DLD1 (cell line): ENCODE measurements around the gene ANGEL2.
"Not testable (repeated sequence)": the region's sequence is repeated elsewhere in the genome, so short reads cannot be mapped to it uniquely, and the experiment has no call there.

Experiments used
- in situ Hi-C: cut with HindIII; loops from 2 replicates; pipeline ENCODE4 v1.10.0; 2017; ENCODE audit warnings: low sequenced_read_pairs

Gene ANGEL2

DNA sequence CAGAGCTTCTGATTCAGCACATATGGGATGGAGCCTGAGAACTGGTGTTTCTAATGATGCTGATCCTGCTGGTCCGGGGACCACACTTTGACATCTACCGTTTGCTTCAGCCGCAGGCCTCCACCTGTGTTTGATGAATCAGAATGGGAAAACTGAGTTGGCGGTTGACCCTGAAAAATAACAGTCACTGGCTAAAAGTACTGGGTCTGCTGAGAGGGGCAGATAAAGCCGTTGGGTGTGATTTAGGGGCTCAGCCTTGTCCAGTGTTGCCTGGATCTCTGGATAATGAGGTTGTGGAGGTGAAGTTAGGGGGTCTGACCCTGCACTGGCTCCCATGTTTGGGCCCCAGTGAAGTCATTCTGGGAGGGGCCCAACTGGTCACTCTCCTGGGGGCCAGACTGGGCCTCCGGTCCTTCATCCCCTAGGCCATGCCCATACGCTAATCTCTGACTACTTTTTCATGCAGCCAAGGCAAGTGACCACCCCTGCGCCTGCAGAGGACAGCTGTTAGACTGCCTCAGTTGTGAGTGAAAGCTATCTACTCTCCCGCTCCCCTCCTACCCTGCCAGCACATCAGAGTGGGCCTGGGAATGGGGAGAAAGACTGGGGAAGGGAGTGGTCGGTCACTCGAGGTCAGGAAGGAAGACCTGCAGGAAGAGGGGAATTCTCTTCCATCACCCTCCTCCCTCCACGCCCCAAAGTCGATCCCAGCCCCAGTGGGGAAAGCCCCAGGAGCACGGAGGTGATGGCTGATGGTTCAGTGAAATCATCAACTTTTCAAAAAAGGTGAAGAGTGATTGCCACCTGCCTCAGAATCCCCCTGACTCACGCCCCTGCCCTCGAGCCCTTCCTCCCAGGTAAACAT lies 37.7 kb downstream of the ANGEL2 start:
- in situ Hi-C loops = loop anchor here (25.0 kb wide), 1 partner anchor 316 kb away; no protein-coding TSS in a partner anchor

DNA sequence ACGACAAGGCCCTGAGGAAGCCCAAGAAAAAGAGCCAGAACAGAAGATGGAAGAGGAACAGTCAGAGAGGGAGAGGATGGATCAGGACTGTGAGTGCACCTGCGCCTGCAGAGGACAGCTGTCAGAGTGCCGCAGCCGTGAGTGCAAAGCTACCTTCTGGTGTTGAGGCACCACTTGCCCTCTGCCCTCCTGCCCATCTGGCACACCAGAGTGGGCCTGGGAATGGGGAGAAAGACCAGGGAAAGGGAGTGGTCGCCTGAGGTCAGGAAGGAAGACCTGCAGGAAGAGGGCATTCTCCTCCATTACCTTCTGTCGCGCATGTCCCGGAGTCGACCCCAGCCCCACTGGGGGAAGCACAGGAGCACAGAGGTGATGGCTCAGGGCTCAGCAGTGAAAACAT lies 39.1 kb downstream of the ANGEL2 start:
- in situ Hi-C loops = loop anchor here (25.0 kb wide), 1 partner anchor 314 kb away; no protein-coding TSS in a partner anchor

DNA sequence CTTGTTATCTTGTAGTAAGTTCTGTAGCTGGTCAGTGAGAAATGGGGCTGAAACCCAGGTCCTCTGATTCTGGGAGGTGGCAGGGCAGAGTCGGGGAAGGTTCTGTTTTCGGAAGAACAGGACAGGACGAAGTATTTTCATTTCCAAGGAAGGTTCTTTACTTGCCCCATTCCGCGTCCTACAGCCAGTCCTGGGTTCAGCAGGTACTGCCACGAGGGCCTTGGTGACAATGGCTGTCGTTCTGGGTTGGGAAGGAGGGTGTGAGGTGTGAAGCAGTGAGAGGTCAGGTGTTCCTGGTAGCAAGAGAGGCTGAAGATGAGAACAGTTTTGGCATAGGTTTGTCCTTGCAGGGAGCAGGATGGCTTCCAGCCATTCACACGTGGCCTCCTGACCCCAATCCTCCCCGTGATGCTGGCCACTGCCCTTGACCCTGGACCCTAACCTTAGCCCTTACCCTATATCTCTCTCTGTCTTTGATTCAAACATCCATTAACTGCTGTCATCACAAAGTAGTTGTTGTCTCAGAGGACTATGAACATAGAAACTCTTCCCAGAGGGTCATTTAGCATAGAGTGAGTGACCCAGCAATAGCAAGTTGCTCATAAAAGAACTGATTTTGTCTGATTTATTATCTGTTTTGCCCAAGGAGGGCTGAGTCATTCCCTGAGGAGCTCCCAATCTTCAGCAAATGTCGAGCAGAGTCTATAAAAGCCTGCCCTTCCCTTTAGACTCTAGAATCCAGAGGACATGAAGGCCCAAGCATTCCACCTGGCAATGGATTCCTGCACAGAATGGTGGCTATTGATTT lies 40.4 kb downstream of the ANGEL2 start:
- in situ Hi-C loops = loop anchor here (25.0 kb wide), 1 partner anchor 313 kb away; no protein-coding TSS in a partner anchor

DNA sequence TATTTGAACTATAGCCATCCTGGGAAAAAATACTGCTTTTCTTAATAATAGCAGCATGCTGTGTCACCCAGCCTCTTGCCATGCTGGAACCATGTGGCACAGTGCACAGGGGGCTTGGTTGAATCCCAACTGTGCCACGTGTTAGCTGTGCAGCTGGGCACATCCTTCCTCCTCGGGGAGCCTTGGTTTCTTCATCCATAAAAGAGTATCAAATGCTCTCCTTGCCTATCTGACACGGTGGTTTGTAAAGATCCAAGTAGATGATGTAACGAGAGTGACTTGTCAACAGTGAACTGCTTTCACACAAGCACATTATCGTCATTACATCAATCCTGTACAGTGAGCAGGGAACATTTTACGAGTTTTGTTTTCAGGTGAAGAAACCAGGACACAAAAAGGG lies 41.0 kb downstream of the ANGEL2 start:
- in situ Hi-C loops = loop anchor here (25.0 kb wide), 1 partner anchor 312 kb away; no protein-coding TSS in a partner anchor

DNA sequence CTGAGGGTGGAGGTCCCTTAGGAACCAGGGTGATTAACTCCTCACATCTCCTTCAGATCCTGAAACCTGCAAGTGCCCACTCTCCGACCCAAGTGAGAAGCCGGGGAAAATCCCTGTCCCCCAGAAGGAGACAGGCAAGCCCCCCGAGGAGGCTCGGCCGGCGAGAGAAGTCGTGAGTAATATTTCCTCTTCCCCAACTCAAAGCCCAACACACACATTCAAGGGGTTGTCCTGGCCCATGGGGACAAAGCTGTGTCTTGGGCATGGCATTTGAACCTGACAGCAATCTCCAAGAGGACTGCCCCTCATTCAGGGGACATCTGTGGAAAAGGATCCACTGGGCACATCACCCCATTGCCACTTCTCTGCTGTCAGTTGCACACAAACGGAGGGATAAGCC lies 41.8 kb downstream of the ANGEL2 start:
- in situ Hi-C loops = no loop called here

DNA sequence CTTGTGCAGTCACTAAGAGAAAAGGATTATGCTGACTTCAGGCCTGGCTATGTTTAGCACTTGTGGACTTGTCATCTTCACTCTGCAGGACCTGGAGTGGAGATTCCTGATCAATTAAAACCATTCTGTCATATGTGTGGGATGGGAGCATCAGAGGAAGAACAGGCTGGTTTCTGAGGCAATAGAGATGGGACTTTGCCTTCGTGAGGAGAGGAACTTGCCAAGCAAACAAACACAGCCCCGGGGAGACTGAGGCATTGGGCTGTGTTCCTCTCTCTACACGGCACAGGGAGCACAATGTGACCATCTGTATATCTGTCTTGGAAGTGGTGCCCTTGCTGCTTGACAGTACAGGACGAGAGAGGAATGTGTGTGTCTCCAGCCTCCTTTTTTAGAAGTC lies 42.2 kb downstream of the ANGEL2 start:
- in situ Hi-C loops = no loop called here

DNA sequence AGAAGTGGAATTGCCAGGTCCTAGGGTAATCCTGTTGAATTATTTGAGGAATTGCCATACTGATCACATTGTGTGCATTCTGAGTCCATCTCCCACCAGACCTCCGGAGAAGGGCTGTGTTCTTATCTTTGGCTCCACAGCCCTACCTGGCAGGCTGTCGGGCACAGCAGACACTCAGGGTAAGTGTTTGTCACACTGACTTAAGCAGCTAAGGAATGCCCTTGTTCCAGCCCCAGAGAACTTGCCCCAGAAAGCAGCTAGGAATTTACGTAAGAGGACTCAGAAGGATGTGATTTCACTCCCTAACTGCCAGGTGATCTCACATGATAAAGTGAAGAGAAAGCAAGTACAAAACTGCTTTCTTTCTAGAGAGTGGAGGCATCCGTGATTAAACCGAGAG lies 44.4 kb downstream of the ANGEL2 start:
- in situ Hi-C loops = no loop called here

DNA sequence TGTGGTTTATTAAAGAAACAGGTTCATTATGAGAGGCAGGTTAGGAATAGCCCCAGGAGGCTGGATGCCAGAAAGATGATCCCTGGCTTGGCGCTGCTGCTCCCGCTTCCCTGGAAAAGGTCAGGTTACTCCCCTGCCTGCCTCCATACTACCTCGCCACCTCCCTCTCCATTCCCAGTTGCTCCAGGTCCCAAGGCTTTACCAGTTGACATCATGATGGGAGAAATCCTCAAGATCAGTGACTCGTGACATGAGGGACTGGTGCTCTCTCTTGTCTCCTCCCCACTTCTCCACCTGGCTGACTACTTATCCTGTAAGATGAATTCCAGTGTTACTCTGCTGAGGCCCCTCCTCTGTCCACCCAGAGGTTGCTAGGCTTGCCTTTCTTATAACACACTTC lies 45.6 kb downstream of the ANGEL2 start:
- in situ Hi-C loops = no loop called here

DNA sequence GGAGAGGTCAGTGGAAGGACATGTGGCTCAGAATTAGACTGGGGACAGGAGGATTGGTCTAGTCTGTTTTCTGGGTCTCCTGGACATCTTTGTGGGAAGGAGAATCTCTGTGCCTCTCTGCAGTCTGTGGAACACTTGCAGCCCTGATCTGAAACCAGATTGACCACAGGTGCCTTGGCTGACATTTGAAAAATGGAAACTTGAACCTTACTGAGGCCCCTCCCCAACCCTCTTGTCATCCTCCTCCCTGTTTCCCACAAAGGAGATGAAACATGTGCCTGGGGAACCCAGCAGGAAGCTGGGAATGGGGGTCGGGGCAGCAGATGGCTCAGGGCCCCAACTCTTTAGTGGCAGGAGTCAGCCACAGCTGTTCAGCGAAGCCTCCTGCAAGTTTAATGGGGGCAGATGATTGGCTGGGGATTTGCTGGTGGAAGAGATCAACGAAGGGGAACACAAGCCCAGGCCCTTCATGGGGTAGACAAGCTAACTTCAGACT lies 47.3 kb downstream of the ANGEL2 start:
- in situ Hi-C loops = no loop called here

DNA sequence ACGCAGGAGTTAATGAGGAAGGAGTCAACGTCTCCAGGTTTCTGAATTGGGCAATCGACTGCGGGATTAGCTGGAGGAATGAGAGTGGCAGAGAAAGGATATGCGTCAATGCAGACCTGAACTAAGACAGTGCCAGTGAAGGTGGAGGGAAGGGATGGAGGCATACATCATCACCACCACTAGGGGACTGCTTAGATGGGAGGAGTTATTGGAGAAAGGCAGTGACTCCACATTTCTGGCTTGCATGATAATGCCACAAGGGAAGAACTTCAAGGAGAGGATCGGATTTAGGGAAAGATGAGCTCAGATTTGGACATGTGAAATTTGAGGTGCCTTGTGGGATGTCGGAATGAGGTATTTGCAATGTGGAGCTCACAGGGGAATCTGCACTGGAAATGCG lies 47.9 kb downstream of the ANGEL2 start:
- in situ Hi-C loops = no loop called here

DNA sequence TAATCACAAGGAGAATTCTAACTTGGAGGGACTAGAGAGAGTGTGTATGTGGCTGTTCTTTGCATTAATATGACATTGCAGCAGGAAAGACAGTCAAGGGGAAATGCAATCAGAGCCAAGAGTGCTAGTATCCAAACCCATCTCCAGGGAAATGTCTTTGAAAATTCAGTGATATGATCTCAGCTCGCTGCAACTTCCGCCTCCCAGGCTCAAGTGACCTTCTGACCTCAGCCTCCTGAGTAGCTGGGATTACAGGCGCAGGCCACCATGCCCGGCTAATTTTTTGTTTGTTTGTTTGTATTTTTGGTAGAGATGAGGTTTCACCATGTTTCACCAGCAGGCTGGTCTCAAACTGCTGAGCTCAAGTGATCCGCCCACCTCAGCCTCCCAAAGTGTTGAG lies 49.1 kb downstream of the ANGEL2 start:
- in situ Hi-C loops = no loop called here

DNA sequence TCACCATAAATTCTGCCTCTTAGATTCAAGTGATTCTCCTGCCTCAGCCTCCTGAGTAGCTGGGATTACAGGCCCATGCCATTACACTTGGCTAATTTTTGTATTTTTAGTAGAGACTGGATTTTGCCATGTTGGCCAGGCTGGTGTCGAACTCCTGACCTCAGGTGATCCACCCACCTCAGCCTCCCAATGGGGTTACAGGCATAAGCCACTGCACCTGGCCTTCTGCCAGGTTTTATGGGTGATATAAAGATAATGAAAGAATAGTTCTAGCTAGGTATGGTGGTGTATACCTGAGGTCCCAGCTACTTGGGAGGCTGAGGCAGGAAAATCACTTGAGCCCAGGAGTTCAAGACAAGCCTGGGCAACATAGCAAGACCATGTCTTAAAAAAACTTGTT lies 50.7 kb downstream of the ANGEL2 start:
- in situ Hi-C loops = not testable (repeated sequence)

DNA sequence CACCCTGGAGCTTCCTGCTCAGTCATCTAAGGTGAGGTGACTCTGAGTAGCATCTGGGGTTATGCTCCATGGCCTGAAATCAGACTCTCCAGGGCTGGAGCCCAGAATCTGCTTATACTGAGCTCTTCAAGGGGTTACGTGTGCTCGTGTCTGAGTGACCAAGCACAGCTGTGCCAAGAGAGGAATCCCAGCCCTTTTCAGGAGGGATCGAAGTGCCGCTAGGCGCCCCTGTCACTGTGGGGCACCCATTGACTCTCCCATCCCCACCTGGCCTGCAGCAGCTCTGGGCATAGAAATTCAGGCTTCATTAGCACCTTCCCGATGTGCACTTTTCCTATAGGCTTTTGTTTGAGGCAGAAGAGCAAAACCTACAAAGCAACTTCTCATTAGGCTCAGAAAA lies 51.6 kb downstream of the ANGEL2 start:
- in situ Hi-C loops = no loop called here

DNA sequence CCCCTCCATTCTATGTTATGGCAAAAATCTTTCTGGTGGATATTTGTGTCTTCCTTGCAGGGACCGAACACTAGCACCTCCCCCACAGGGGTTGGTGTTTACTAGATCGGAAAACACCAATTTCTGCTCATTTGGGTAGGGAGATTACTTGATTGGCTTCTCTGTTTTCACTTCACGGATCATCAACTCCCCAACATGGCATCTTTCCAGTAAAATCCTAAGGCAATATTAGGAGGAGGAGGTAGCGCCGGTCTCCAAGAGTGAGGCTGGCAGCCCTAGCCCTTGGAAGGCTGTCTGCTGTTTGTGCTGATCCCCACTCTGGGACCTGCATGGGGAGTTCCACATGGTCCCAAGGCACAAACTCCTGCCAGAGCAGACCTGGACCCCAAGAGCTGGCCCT lies 53.2 kb downstream of the ANGEL2 start:
- in situ Hi-C loops = no loop called here

DNA sequence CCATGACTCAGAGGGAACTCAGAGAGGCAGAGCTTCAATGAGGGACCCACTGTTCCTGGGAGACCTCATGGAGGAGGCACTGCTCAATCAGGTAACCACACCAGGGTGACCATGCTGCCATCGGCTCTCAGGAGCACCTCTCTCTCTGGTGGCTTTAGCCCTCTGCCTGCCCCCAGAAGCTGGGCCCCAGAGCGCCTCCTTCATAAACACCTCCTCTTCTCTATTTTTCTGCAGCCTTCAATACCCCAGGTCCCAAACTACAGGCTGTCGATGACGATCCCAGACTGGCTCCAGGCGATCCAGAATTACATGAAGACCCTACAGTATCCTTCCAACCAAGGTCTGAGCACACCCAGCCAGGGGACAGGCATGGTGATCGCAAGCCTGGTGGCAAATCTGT lies 54.7 kb downstream of the ANGEL2 start:
- in situ Hi-C loops = no loop called here

DNA sequence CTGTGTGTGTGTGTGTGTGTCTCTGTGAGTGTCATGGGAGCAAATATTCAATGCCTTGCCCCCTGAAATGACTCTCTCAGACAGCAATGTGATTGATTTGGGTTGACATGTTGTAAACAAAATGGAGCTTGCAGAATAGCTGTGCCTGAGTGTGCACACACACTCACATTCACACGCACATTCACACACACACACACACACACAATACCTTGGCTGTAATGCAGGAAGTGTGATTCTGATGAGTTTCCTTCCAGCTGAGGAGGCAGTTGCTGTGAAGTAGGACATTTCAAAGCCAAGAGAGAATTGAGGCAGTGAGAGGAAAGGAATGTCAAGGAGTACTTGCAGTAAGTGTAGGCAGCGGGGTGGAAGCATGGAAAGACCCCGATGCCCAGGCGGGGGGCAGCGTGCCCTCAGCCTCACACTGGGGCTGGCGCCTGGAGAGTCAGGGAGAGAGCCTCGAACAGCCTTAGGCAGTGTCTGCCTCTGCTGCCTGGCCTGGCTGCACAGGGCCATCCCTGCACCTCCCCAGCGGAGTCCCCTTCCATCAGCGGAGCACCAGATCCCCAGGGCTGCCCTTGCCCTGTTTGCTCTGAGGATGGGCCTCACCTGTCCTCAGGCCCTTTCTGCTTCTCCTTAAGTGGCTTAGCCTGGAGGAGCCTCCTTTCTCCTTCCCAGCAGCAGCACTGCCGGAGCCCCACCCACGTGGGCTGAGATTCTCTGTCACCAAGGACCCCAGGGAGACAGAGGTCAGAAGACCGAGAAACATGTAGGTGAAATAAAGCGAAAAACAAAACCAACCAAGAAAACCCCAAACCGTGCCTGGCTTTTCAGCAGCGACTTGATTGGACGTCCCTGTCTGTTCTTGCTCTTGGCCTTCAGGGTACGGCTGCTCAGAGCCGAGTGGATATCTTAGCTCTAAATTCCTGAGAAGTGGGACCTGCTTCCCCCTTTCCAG lies 56.1 kb downstream of the ANGEL2 start:
- in situ Hi-C loops = no loop called here

DNA sequence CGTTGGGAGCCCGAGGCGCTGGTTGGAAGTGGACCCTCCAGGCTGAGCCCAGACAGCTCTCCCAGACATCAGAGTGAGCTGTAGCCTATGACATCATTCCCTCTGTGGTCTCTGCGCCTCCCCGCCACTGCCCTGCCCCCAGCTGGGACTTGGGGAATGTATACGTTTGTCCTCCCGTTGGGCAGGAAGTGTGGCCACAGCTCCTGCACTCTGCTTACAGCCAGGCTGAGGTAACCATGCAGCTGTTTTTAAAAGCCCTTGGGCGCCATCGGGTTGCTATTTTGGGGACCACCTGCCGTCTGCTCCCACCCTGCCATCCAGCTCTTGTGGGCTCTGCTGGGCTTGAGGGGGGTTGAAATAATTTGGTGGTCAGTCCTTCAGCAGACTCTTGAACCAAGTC lies 57.5 kb downstream of the ANGEL2 start:
- in situ Hi-C loops = no loop called here

DNA sequence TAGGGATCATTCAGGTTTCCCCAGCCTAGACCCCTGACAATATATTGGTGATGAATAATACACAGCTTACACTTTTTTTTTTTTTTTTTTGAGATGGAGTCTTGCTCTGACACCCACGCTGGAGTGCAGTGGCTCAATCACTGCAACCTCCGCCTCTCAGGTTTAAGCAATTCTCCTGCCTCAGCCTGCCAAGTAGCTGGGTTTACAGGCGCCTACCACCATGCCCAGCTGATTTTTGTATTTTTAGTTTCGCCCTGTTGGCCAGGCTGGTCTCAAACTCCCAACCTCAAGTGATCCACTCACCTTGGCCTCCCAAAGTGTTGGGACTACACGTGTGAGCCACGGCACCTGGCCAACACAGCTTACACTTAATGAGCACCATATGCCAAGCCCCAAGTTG lies 58.1 kb downstream of the ANGEL2 start:
- in situ Hi-C loops = no loop called here

DNA sequence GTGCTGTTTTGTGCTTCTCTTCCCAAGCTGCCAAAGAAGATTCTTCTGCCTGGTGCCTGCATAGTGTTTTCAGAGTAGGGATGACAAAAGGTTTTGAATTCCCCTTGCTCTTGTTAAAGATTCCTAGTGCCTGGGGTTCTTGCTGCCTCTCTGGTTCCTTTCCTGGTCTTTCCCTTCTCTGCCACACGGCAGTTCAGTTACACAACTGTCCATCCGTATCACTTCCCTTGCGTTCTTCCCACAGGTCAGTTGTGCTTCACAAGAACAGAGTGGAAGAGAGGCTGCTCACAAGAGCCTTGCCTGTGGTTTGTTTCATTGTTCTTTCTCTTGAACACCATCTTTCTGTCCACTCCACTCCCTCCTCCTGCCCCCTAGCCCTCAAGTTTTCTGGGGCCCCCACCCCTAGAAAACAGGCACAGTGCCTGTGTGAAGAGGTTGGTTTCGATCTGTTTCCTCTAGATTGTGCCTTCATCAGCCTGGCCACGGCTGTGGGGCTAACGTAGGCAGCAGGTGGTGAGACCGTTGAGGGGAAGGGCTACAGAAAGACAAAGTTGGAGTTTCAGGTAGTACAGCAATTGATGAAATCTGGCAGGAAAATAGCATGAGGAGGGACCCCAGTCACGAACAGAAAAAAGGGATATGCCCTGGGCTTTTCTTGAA lies 59.6 kb downstream of the ANGEL2 start:
- in situ Hi-C loops = no loop called here

DNA sequence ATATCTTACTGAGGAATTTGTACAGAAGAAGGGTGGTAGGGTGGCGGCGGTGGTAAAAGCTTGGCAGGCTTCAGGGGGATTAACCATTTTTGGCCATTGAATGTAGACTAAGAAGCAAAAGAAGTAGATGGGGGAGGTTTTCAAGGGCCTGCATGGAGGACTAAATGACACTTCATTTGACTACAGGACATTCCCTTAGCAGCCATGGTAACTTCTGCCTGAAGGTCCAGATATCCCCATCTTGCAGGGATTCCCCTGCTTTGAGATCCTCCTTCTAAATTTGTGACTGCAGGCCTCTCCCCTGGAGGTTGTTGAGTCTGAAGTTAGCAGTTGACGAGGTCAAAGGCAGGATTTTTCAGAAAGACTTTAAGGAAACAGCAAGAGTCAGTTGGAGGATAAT lies 60.6 kb downstream of the ANGEL2 start:
- in situ Hi-C loops = no loop called here
